GM12891 (cell line): ENCODE data around the gene ARFGAP2.

Experiments used
- POLR2A ChIP-seq: IDR thresholded peaks from 2 replicates; pipeline ENCODE4 v1.6.1; 2011; ENCODE audit warnings: low read depth, low read length, control low read depth
- POLR2AphosphoS5 ChIP-seq: IDR thresholded peaks from 2 replicates; pipeline ENCODE4 v1.6.1; 2011; ENCODE audit warnings: low read depth, low read length, control low read depth
- SPI1 ChIP-seq: IDR thresholded peaks from 2 replicates; pipeline ENCODE4 v1.6.1; 2011; ENCODE audit warnings: low read depth, low read length, control low read depth
- TAF1 ChIP-seq: IDR thresholded peaks from 2 replicates; pipeline ENCODE4 v1.6.1; 2011; ENCODE audit warnings: low read depth, low read length, control low read depth

- TF ChIP-seq POLR2AphosphoS5 (no peak), TAF1 (no peak), POLR2A (no peak), SPI1 (no peak)
Observed at GRCh38 chr11:47186076-47186699, 9.5 kb upstream of the ARFGAP2 start, which contains the start of gene PACSIN3.
